ENCODE data around the gene NOPCHAP1.

DNA sequence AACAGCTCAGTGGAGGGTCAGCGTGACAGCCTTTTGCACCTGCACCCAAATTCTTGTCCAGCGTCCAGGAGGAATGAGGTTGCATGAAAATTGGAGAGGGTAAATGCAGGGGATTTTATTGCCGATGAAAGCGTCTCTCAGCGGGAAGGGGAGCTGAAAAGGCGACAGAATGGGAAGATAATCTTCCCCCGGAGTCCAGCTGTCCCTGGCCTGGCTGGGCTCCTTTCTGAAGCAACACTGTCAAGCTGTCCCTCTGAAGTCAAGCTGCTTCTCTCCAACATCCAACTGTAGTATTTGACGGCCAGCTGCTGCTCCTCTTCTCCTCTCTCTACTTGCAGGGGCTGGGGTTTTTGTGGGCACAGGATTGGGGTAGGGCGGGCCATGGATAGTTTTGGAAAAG, 32.7 kb downstream of the NOPCHAP1 start:
- no peak for TF ChIP-seq POLR2A (IDR thresholded peaks at IDR 0.05)
- TF ChIP-seq, protein P1, sequence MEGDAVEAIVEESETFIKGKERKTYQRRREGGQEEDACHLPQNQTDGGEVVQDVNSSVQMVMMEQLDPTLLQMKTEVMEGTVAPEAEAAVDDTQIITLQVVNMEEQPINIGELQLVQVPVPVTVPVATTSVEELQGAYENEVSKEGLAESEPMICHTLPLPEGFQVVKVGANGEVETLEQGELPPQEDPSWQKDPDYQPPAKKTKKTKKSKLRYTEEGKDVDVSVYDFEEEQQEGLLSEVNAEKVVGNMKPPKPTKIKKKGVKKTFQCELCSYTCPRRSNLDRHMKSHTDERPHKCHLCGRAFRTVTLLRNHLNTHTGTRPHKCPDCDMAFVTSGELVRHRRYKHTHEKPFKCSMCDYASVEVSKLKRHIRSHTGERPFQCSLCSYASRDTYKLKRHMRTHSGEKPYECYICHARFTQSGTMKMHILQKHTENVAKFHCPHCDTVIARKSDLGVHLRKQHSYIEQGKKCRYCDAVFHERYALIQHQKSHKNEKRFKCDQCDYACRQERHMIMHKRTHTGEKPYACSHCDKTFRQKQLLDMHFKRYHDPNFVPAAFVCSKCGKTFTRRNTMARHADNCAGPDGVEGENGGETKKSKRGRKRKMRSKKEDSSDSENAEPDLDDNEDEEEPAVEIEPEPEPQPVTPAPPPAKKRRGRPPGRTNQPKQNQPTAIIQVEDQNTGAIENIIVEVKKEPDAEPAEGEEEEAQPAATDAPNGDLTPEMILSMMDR (IDR thresholded peaks at IDR 0.05), result no peak

All from prostate gland (tissue), 2 donors.